ENCODE data around the gene IRS2.

The IRS2 gene

GRCh38 chr13:109725995-109726637 is 60.3 kb downstream of the IRS2 start:
- TF ChIP-seq CTCF (conservative IDR thresholded peaks at IDR 0.05; ENCODE audit: low read depth, low read length): no peak
- DNase-seq (ENCODE audit: low read depth): no peak
- H3K4me3 ChIP-seq (ENCODE audit: low read depth, low read length): no peak overlapping the region

GRCh38 chr13:109725297-109725696 is 61.1 kb downstream of the IRS2 start:
- H3K4me3 ChIP-seq (ENCODE audit: low read depth, low read length): no peak overlapping the region
- no peak for TF ChIP-seq CTCF (conservative IDR thresholded peaks at IDR 0.05; ENCODE audit: low read depth, low read length)
- DNase-seq (ENCODE audit: low read depth): no peak

- no peak overlapping the region for H3K4me3 ChIP-seq (ENCODE audit: low read depth, low read length)
- no peak for DNase-seq (ENCODE audit: low read depth)
- TF ChIP-seq CTCF (conservative IDR thresholded peaks at IDR 0.05; ENCODE audit: low read depth, low read length): no peak
These were observed 61.8 kb downstream of the IRS2 start for GRCh38 chr13:109724603-109725002.

- TF ChIP-seq CTCF (conservative IDR thresholded peaks at IDR 0.05; ENCODE audit: low read depth, low read length): no peak
- H3K4me3 ChIP-seq (ENCODE audit: low read depth, low read length): no peak overlapping the region
- no peak for DNase-seq (ENCODE audit: low read depth)
These were observed 63.3 kb downstream of the IRS2 start for GRCh38 chr13:109723046-109723445.

GRCh38 chr13:109722068-109722467 is 64.3 kb downstream of the IRS2 start:
- H3K4me3 ChIP-seq (ENCODE audit: low read depth, low read length): no peak overlapping the region
- no peak for DNase-seq (ENCODE audit: low read depth)
- TF ChIP-seq CTCF (conservative IDR thresholded peaks at IDR 0.05; ENCODE audit: low read depth, low read length): no peak

- H3K4me3 ChIP-seq (ENCODE audit: low read depth, low read length): no peak overlapping the region
- no peak for DNase-seq (ENCODE audit: low read depth)
- no peak for TF ChIP-seq CTCF (conservative IDR thresholded peaks at IDR 0.05; ENCODE audit: low read depth, low read length)
These were observed 65.6 kb downstream of the IRS2 start for GRCh38 chr13:109720758-109721184.

- no peak overlapping the region for H3K4me3 ChIP-seq (ENCODE audit: low read depth, low read length)
- TF ChIP-seq CTCF (conservative IDR thresholded peaks at IDR 0.05; ENCODE audit: low read depth, low read length): no peak
- DNase-seq (ENCODE audit: low read depth): no peak
These were observed 66.3 kb downstream of the IRS2 start for GRCh38 chr13:109719962-109720646.
